ENCODE results near the gene ZSCAN31.
A peak's percentile ranks its signal among the peaks of the same experiment; 100 is the strongest.
"Not testable (repeated sequence)": the region's sequence is repeated elsewhere in the genome, so short reads cannot be mapped to it uniquely, and the experiment has no call there.

Gene ZSCAN31

DNA sequence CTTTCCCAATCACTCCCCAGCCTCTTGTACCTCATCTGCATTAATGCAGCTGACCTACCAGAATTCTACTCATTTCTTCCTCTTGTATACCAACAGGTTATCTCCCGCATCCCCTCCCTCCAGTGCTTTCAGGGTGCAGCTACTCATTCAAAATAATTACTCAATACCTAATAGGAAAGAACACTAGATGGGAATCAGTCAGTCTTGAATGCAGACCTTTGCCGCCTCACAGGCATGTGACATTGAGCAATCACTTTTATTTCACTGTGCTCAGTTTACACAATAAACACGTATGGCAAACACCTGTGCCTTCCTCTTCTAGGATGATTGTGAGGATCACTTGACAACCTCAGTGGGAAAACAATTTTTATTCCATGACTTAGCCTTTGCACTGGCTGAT lies 13.3 kb downstream of the ZSCAN31 start:
- Histone ChIP-seq H3K9ac (ENCODE audit: low read length) (no peak overlapping the region), H3K4me1 (ENCODE audit: control insufficient read depth, insufficient read depth, low read depth, low read length) (no peaks in the 10 kb centered on the region), H3K4me3 (ENCODE audit: insufficient read depth in 1 of 2, low read depth in 1 of 2, low read length in 2 of 2) (no peak overlapping the region), H2BK12ac (ENCODE audit: low read length in 2 of 2) (no peak overlapping the region), H3K4me2 (ENCODE audit: low read length, poor library complexity, severe bottlenecking) (no peak overlapping the region), H2BK5ac (ENCODE audit: low read depth, low read length, poor library complexity, severe bottlenecking) (no peak overlapping the region), H2AK5ac (ENCODE audit: low read length, severe bottlenecking) (no peak overlapping the region), H3K27me3 (ENCODE audit: control insufficient read depth in 1 of 2, insufficient read depth in 1 of 2, low read length in 2 of 2) (no peaks in the 10 kb centered on the region), H2AFZ (ENCODE audit: low read depth, low read length) (no peak overlapping the region), H3K79me1 (replicated peaks; ENCODE audit: low read length, poor library complexity, severe bottlenecking) (no peaks in the 10 kb centered on the region), H3K36me3 (ENCODE audit: control insufficient read depth in 1 of 2, insufficient read depth in 2 of 2, low read depth in 1 of 2, low read length in 2 of 2) (peaks cover 6 to 15% of the 10 kb centered on the region in 2 experiments), H4K8ac (ENCODE audit: low read length) (no peak overlapping the region), H2BK15ac (ENCODE audit: low read depth, poor library complexity, severe bottlenecking) (no peak overlapping the region), H4K91ac (ENCODE audit: low read length) (no peak overlapping the region), H3K27ac (ENCODE audit: low read length, poor library complexity, severe bottlenecking) (no peak overlapping the region), H3K4ac (ENCODE audit: low read depth in 1 of 2, low read length in 2 of 2) (no peak overlapping the region), H3K18ac (ENCODE audit: low read depth in 1 of 2, low read length in 2 of 2) (no peak overlapping the region), H3K9me3 (ENCODE audit: control insufficient read depth, low read length) (peaks cover 40% of the 10 kb centered on the region), H3K14ac (ENCODE audit: low read length in 2 of 2) (no peak overlapping the region), H2BK120ac (ENCODE audit: low read depth, low read length) (no peak overlapping the region), H3K23ac (ENCODE audit: low read length in 2 of 2) (no peak overlapping the region)
- no peak for DNase-seq
- WGBS, result 94% methylated on average over 3 of the region's 3 CpGs

DNA sequence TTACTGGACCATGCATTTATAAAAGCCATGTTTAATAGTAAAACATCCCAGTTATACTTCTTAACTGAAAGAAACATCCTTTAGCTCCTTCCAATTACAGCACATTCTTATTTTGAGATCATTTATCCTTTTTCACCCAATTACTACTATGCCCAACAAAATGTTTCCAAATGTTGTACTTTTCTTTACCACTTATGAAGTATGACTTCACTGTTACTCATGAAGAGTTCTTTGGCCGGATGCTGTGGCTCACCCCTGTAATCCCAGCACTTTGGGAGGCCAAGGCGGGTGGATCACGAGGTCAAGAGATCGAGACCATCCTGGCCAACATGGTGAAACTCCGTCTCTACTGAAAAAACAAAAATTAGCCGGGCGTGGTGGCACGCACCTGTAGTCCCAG lies 18.1 kb downstream of the ZSCAN31 start:
- not testable (repeated sequence) for H3K4me3 ChIP-seq (ENCODE audit: insufficient read depth in 1 of 2, low read depth in 1 of 2, low read length in 2 of 2); H3K4me1 ChIP-seq (ENCODE audit: control insufficient read depth, insufficient read depth, low read depth, low read length); H4K8ac ChIP-seq (ENCODE audit: low read length); H3K4ac ChIP-seq (ENCODE audit: low read depth in 1 of 2, low read length in 2 of 2); H3K9me3 ChIP-seq (ENCODE audit: control insufficient read depth, low read length); H2BK12ac ChIP-seq (ENCODE audit: low read length in 2 of 2); H2BK15ac ChIP-seq (ENCODE audit: low read depth, poor library complexity, severe bottlenecking); DNase-seq; H3K27ac ChIP-seq (ENCODE audit: low read length, poor library complexity, severe bottlenecking); H3K27me3 ChIP-seq (ENCODE audit: control insufficient read depth in 1 of 2, insufficient read depth in 1 of 2, low read length in 2 of 2); H2AFZ ChIP-seq (ENCODE audit: low read depth, low read length); H2AK5ac ChIP-seq (ENCODE audit: low read length, severe bottlenecking); H3K9ac ChIP-seq (ENCODE audit: low read length); H4K91ac ChIP-seq (ENCODE audit: low read length); H3K18ac ChIP-seq (ENCODE audit: low read depth in 1 of 2, low read length in 2 of 2); H3K36me3 ChIP-seq (ENCODE audit: control insufficient read depth in 1 of 2, insufficient read depth in 2 of 2, low read depth in 1 of 2, low read length in 2 of 2); H2BK5ac ChIP-seq (ENCODE audit: low read depth, low read length, poor library complexity, severe bottlenecking); H3K79me1 ChIP-seq (replicated peaks; ENCODE audit: low read length, poor library complexity, severe bottlenecking); H2BK120ac ChIP-seq (ENCODE audit: low read depth, low read length); H3K23ac ChIP-seq (ENCODE audit: low read length in 2 of 2); H3K14ac ChIP-seq (ENCODE audit: low read length in 2 of 2); H3K4me2 ChIP-seq (ENCODE audit: low read length, poor library complexity, severe bottlenecking)
- WGBS, result 86% methylated on average over 5 of the region's 8 CpGs

DNA sequence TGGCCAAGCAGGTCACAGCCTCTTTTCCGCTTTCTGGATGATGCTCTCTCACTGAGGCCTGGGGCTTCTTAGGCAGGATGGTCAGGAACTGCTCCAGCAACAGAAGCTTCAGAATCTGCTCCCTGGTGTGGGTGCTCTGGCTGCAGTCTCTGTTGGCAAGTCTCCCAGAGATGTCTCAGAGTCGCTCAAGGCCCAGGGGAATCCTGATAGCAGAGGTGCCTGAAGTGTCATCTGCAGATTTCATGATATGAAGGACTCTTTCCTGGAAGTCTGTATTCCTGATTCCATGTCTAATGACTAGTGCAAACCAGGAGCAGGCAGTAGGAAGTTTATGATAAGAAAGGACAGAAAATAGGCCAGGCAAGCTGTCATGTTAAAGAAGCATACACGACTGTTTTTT lies 20.3 kb downstream of the ZSCAN31 start:
- Histone ChIP-seq H3K4me1 (ENCODE audit: control insufficient read depth, insufficient read depth, low read depth, low read length) (no peaks in the 10 kb centered on the region), H2BK15ac (ENCODE audit: low read depth, poor library complexity, severe bottlenecking) (no peak overlapping the region), H3K23ac (ENCODE audit: low read length in 2 of 2) (no peak overlapping the region), H3K4me2 (ENCODE audit: low read length, poor library complexity, severe bottlenecking) (no peak overlapping the region), H4K91ac (ENCODE audit: low read length) (no peak overlapping the region), H3K9ac (ENCODE audit: low read length) (no peak overlapping the region), H2BK120ac (ENCODE audit: low read depth, low read length) (no peak overlapping the region), H2BK12ac (ENCODE audit: low read length in 2 of 2) (no peak overlapping the region), H3K9me3 (ENCODE audit: control insufficient read depth, low read length) (peaks cover 1% of the 10 kb centered on the region), H2AK5ac (ENCODE audit: low read length, severe bottlenecking) (no peak overlapping the region), H3K36me3 (ENCODE audit: control insufficient read depth in 1 of 2, insufficient read depth in 2 of 2, low read depth in 1 of 2, low read length in 2 of 2) (no peaks in the 10 kb centered on the region), H3K14ac (ENCODE audit: low read length in 2 of 2) (no peak overlapping the region), H2AFZ (ENCODE audit: low read depth, low read length) (no peak overlapping the region), H3K18ac (ENCODE audit: low read depth in 1 of 2, low read length in 2 of 2) (no peak overlapping the region), H4K8ac (ENCODE audit: low read length) (no peak overlapping the region), H3K4ac (ENCODE audit: low read depth in 1 of 2, low read length in 2 of 2) (no peak overlapping the region), H3K27ac (ENCODE audit: low read length, poor library complexity, severe bottlenecking) (no peak overlapping the region), H3K27me3 (ENCODE audit: control insufficient read depth in 1 of 2, insufficient read depth in 1 of 2, low read length in 2 of 2) (no peaks in the 10 kb centered on the region), H2BK5ac (ENCODE audit: low read depth, low read length, poor library complexity, severe bottlenecking) (no peak overlapping the region), H3K4me3 (ENCODE audit: insufficient read depth in 1 of 2, low read depth in 1 of 2, low read length in 2 of 2) (no peak overlapping the region), H3K79me1 (replicated peaks; ENCODE audit: low read length, poor library complexity, severe bottlenecking) (peaks cover 4% of the 10 kb centered on the region)
- DNase-seq, result no peak
- WGBS, result 86% methylated on average over 3 of the region's 3 CpGs

DNA sequence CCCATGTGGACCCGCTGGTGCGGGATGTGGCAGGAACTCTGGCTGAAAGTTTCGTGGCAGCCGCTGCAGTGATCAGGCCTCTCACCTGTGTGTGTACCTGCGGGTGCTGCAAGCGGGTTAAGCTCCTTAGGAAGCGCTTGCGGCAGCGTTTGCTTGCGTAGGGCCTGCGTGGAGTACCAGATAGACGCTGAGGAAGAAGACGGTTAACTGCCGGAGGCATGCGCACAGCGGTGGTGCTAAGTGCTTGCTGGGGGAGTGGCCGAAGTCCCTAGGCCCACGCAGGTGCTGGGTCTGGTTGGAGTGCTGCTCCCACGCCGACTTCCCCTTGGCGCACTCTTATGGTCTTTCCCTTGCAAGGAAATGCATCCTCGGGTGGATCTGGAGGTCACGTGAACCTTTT lies 23.0 kb downstream of the ZSCAN31 start:
- Histone ChIP-seq H3K79me1 (replicated peaks; ENCODE audit: low read length, poor library complexity, severe bottlenecking) (peaks cover 4% of the 10 kb centered on the region), H2BK12ac (ENCODE audit: low read length in 2 of 2) (no peak overlapping the region), H3K4me1 (ENCODE audit: control insufficient read depth, insufficient read depth, low read depth, low read length) (no peaks in the 10 kb centered on the region), H2BK15ac (ENCODE audit: low read depth, poor library complexity, severe bottlenecking) (no peak overlapping the region), H2AFZ (ENCODE audit: low read depth, low read length) (no peak overlapping the region), H2AK5ac (ENCODE audit: low read length, severe bottlenecking) (no peak overlapping the region), H3K18ac (ENCODE audit: low read depth in 1 of 2, low read length in 2 of 2) (no peak overlapping the region), H3K9ac (ENCODE audit: low read length) (no peak overlapping the region), H3K4ac (ENCODE audit: low read depth in 1 of 2, low read length in 2 of 2) (no peak overlapping the region), H3K27ac (ENCODE audit: low read length, poor library complexity, severe bottlenecking) (no peak overlapping the region), H3K23ac (ENCODE audit: low read length in 2 of 2) (no peak overlapping the region), H3K27me3 (ENCODE audit: control insufficient read depth in 1 of 2, insufficient read depth in 1 of 2, low read length in 2 of 2) (no peaks in the 10 kb centered on the region), H3K14ac (ENCODE audit: low read length in 2 of 2) (peak overlapping the region in 1 of 2 experiments; percentile 18), H2BK120ac (ENCODE audit: low read depth, low read length) (no peak overlapping the region), H3K9me3 (ENCODE audit: control insufficient read depth, low read length) (no peaks in the 10 kb centered on the region), H3K36me3 (ENCODE audit: control insufficient read depth in 1 of 2, insufficient read depth in 2 of 2, low read depth in 1 of 2, low read length in 2 of 2) (no peaks in the 10 kb centered on the region), H3K4me3 (ENCODE audit: insufficient read depth in 1 of 2, low read depth in 1 of 2, low read length in 2 of 2) (no peak overlapping the region), H2BK5ac (ENCODE audit: low read depth, low read length, poor library complexity, severe bottlenecking) (no peak overlapping the region), H4K91ac (ENCODE audit: low read length) (no peak overlapping the region), H4K8ac (ENCODE audit: low read length) (no peak overlapping the region), H3K4me2 (ENCODE audit: low read length, poor library complexity, severe bottlenecking) (no peak overlapping the region)
- DNase-seq, result no peak
- 92% methylated on average over 23 of the region's 23 CpGs for WGBS

Measured in mesenchymal stem cell (in vitro differentiated cells and primary cell).